GM13976 (cell line): Measurements from ENCODE around the gene TUBB2A.
A peak's percentile ranks its signal among the peaks of the same experiment; 100 is the strongest.
"Not testable (repeated sequence)": the region's sequence is repeated elsewhere in the genome, so short reads cannot be mapped to it uniquely, and the experiment has no call there.

Source experiments
- DNase-seq: peaks from one replicate; pipeline ENCODE4 v3.0.0; 2012; ENCODE audit warnings: low spot score
- CTCF ChIP-seq: IDR thresholded peaks from 2 replicates; pipeline ENCODE4 v1.5.1; 2012; ENCODE audit warnings: borderline replicate concordance, mild to moderate bottlenecking; ENCODE audit not compliant: insufficient read depth; ENCODE audit errors: extremely low read depth, missing control alignments, control extremely low read depth
- in situ Hi-C: fragments of 300-500 bp; cut with MboI; formaldehyde crosslinking; loops from one replicate; pipeline ENCODE4 v1.12.0; 2022; ENCODE audit warnings: low sequenced_read_pairs, mixed read lengths, inconsistent platforms; ENCODE audit not compliant: unreplicated experiment

TUBB2A gene

GRCh38 chr6:3200682-3201081 lies 43.3 kb upstream of the TUBB2A start:
- in situ Hi-C loops: no loop called here
- no peak for DNase-seq
- no peak for TF ChIP-seq CTCF

GRCh38 chr6:3199382-3199781 lies 42.0 kb upstream of the TUBB2A start:
- TF ChIP-seq CTCF: no peak
- in situ Hi-C loops: no loop called here
- DNase-seq: no peak

GRCh38 chr6:3197734-3198133 lies 40.4 kb upstream of the TUBB2A start:
- DNase-seq, in situ Hi-C loops: not testable (repeated sequence)

GRCh38 chr6:3196770-3197169 lies 39.4 kb upstream of the TUBB2A start:
- no peak for TF ChIP-seq CTCF
- no peak for DNase-seq
- in situ Hi-C loops: no loop called here

- no peak for TF ChIP-seq CTCF
- no peak for DNase-seq
- in situ Hi-C loops: no loop called here
These were observed 38.6 kb upstream of the TUBB2A start for GRCh38 chr6:3195695-3196497.

GRCh38 chr6:3195420-3195694 lies 38.0 kb upstream of the TUBB2A start:
- in situ Hi-C loops: no loop called here
- no peak for DNase-seq
- TF ChIP-seq CTCF: no peak

GRCh38 chr6:3194535-3195419 lies 37.4 kb upstream of the TUBB2A start:
- in situ Hi-C loops: no loop called here
- no peak for TF ChIP-seq CTCF
- peak; percentile 62 for DNase-seq
